ENCODE data around the gene MBLAC1. TPM values are rescaled to one million over a fixed set of nuclear protein-coding genes. Genes with fewer than 3 reads are reported as not detected.

Gene MBLAC1
- total and polyA plus RNA-seq, 9 of the 15 experiments (the other 6 are each of a cell fraction or from before 2014, with no cell fraction given) = 0.03 to 3.1 (median 0.52) TPM

DNA sequence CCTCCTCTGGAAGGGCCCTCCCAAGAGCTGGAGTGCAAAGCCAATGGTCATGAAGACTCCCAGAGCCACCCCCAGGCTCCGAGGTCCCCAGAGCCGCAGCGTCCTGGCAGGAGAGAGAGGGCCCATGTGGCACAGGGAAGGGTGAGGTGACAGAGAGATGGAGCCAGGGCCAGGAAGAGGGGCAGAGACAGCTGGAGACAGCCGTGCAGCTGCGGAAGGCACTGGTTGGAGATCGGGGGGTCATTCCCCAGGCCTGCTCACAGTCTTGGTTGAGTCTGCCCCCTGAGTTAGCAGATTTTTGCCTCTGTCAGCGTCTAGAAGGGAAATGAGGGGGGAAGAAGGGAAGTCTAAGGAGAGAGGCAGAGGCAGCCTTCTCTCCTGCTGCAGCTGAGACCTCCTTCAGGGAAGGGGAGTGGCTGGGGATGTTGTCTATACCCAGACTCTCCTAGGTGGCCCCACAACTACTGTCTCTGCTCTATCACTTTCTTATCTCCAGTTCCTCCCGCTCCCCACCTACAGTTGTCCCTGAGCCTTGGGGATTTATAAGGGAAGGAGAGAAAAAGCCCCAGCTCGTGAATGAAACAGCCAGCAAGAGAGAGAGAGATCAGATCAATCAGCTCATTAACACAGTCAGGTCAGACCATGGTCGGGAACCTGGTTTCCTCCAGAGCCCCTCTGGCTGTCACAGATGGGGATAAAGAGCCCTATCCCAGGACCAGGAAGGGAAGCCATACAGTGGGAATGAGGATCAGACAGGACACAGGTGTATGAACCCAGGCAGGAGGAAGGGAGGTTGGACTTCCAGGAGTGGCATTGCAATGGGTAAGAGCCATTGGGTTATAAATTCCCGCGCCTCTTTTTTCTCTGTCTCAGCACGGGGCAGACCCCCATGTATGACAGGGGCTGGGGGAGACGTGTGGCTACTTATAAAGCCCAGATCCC lies 40.5 kb downstream of the MBLAC1 start (continued):
- TF ChIP-seq, protein P1, sequence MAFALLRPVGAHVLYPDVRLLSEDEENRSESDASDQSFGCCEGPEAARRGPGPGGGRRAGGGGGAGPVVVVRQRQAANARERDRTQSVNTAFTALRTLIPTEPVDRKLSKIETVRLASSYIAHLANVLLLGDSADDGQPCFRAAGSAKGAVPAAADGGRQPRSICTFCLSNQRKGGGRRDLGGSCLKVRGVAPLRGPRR (CRISPR knock-in tag; IDR thresholded peaks at IDR 0.05) = no peak
- TF ChIP-seq ZBTB7A (IDR thresholded peaks at IDR 0.05; ENCODE audit: borderline replicate concordance, control insufficient read depth, low read depth, low read length) (0 out of 2 replicates have a peak, but pooled peaks have one; percentile 18), ZSCAN29 (IDR thresholded peaks at IDR 0.05) (no peak), PHB2 (IDR thresholded peaks at IDR 0.05; ENCODE audit: low read depth) (no peak), SPI1 (IDR thresholded peaks at IDR 0.05; ENCODE audit: borderline replicate concordance, low read depth, low read length) (peak; percentile 43; the same call in 1 of the 2 replicates), COPS2 (conservative IDR thresholded peaks at IDR 0.05) (no peak), ZNF354B (CRISPR knock-in tag; IDR thresholded peaks at IDR 0.05) (no peak), NFYB (IDR thresholded peaks at IDR 0.05; ENCODE audit: extremely low read depth, insufficient read length) (no peak), RBBP5 (IDR thresholded peaks at IDR 0.05; ENCODE audit: borderline replicate concordance, insufficient read depth, low read length, poor library complexity, severe bottlenecking) (peak; percentile 52), HDAC1 (IDR thresholded peaks at IDR 0.05) (no peak), RCOR1 (IDR thresholded peaks at IDR 0.05; ENCODE audit: borderline replicate concordance in 1 of 2, low read depth in 2 of 2, low read length in 2 of 2) (0 out of 4 replicates have a peak, but pooled peaks of 1 of the 2 experiments have one; percentile 37), SMAD2 (IDR thresholded peaks at IDR 0.05; ENCODE audit: low read depth, low read length) (no peak), ZNF316 (IDR thresholded peaks at IDR 0.05) (peak; percentile 66), ERF (CRISPR knock-in tag; IDR thresholded peaks at IDR 0.05) (no peak)
- TF ChIP-seq, protein P2, sequence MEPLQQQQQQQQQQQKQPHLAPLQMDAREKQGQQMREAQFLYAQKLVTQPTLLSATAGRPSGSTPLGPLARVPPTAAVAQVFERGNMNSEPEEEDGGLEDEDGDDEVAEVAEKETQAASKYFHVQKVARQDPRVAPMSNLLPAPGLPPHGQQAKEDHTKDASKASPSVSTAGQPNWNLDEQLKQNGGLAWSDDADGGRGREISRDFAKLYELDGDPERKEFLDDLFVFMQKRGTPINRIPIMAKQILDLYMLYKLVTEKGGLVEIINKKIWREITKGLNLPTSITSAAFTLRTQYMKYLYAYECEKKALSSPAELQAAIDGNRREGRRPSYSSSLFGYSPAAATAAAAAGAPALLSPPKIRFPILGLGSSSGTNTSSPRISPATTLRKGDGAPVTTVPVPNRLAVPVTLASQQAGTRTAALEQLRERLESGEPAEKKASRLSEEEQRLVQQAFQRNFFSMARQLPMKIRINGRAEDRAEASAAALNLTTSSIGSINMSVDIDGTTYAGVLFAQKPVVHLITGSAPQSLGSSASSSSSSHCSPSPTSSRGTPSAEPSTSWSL (CRISPR knock-in tag; IDR thresholded peaks at IDR 0.05; ENCODE audit: borderline replicate concordance) = 0 out of 2 replicates have a peak, but pooled peaks have one; percentile 9
- TF ChIP-seq, protein P3, sequence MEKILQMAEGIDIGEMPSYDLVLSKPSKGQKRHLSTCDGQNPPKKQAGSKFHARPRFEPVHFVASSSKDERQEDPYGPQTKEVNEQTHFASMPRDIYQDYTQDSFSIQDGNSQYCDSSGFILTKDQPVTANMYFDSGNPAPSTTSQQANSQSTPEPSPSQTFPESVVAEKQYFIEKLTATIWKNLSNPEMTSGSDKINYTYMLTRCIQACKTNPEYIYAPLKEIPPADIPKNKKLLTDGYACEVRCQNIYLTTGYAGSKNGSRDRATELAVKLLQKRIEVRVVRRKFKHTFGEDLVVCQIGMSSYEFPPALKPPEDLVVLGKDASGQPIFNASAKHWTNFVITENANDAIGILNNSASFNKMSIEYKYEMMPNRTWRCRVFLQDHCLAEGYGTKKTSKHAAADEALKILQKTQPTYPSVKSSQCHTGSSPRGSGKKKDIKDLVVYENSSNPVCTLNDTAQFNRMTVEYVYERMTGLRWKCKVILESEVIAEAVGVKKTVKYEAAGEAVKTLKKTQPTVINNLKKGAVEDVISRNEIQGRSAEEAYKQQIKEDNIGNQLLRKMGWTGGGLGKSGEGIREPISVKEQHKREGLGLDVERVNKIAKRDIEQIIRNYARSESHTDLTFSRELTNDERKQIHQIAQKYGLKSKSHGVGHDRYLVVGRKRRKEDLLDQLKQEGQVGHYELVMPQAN (IDR thresholded peaks at IDR 0.05; ENCODE audit: borderline replicate concordance) = no peak
- TF ChIP-seq, protein P4, sequence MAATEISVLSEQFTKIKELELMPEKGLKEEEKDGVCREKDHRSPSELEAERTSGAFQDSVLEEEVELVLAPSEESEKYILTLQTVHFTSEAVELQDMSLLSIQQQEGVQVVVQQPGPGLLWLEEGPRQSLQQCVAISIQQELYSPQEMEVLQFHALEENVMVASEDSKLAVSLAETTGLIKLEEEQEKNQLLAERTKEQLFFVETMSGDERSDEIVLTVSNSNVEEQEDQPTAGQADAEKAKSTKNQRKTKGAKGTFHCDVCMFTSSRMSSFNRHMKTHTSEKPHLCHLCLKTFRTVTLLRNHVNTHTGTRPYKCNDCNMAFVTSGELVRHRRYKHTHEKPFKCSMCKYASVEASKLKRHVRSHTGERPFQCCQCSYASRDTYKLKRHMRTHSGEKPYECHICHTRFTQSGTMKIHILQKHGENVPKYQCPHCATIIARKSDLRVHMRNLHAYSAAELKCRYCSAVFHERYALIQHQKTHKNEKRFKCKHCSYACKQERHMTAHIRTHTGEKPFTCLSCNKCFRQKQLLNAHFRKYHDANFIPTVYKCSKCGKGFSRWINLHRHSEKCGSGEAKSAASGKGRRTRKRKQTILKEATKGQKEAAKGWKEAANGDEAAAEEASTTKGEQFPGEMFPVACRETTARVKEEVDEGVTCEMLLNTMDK (IDR thresholded peaks at IDR 0.05; ENCODE audit: borderline replicate concordance, insufficient read depth, low read depth, low read length, poor library complexity, severe bottlenecking) = no peak
